ENCODE results near the gene MOCOS.
"Not testable (repeated sequence)": the region's sequence is repeated elsewhere in the genome, so short reads cannot be mapped to it uniquely, and the experiment has no call there.

Gene MOCOS

DNA sequence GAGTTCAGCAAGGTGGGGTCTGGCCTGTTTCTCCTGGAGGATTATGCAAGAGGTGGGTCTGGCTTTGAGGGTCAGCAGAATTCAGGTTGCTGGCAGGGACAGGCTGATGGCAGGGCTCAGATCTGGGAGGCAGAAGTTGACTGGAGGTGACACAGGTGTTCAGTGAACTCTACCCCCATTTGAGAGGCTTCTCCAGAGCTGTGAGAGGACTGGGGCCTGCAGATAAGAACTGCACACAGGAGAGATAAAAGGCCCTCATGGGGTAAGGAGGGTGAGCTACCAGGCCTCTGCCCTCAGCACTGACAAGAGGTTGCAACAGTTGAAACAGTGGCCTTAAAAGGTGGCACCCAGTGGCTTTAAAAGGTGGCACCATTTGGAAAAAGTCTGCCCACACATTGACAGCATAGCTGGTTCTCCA is 13.1 kb downstream of the MOCOS start:
- no peak for TF ChIP-seq ZFX (IDR thresholded peaks at IDR 0.05; ENCODE audit: borderline replicate concordance)
- TF ChIP-seq, protein P1, sequence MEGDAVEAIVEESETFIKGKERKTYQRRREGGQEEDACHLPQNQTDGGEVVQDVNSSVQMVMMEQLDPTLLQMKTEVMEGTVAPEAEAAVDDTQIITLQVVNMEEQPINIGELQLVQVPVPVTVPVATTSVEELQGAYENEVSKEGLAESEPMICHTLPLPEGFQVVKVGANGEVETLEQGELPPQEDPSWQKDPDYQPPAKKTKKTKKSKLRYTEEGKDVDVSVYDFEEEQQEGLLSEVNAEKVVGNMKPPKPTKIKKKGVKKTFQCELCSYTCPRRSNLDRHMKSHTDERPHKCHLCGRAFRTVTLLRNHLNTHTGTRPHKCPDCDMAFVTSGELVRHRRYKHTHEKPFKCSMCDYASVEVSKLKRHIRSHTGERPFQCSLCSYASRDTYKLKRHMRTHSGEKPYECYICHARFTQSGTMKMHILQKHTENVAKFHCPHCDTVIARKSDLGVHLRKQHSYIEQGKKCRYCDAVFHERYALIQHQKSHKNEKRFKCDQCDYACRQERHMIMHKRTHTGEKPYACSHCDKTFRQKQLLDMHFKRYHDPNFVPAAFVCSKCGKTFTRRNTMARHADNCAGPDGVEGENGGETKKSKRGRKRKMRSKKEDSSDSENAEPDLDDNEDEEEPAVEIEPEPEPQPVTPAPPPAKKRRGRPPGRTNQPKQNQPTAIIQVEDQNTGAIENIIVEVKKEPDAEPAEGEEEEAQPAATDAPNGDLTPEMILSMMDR (IDR thresholded peaks at IDR 0.05) = no peak
- H3K27ac ChIP-seq = no peak overlapping the region

DNA sequence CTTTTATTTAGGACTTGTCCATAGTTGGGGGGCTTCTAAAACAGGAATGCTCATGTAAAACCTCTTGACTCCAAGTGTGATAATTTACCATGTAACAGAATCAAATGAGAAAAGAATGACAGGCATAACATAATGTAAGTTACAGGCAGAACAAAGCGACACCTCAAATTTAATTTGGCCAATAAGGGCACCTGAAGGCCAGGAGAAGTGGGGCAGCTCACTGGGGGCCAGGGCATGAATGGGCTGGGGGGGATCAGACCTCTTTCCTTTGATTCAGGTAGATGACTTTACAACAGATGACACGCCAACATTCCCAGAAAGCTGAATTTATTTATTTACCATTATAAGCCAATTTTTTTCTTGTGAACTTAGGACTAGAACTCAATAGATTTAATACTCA is 14.5 kb downstream of the MOCOS start:
- H3K27ac ChIP-seq = no peak overlapping the region
- TF ChIP-seq ZFX (IDR thresholded peaks at IDR 0.05; ENCODE audit: borderline replicate concordance) = no peak
- TF ChIP-seq, protein P1 (IDR thresholded peaks at IDR 0.05) = no peak

DNA sequence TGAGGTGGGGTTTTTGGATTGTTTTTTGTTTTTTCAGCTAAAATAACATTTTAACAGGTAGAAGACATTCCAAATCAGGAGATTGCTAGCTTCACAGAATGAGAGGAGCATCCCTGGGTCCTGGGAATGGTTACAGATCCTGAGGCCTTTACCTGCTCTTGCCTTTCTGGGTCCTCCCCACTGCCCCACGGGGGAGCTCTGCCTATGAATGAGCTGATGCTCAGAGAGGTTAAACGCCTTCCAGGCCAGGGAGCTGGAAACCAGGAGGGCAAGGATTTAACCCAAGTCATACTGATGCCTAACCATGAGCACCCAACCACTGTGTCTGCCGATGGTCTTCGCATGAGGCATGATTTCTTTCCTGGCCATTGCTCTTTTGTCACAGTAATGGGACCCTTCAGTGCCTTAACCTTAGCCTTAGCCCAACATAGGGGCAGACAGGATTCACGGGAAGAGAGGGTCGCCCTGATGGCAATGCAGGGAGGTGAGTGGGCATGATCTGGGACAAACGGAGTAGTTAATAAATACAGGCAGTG is 16.1 kb downstream of the MOCOS start:
- H3K27ac ChIP-seq = no peak overlapping the region
- TF ChIP-seq, protein P1 (IDR thresholded peaks at IDR 0.05) = no peak
- no peak for TF ChIP-seq ZFX (IDR thresholded peaks at IDR 0.05; ENCODE audit: borderline replicate concordance)

DNA sequence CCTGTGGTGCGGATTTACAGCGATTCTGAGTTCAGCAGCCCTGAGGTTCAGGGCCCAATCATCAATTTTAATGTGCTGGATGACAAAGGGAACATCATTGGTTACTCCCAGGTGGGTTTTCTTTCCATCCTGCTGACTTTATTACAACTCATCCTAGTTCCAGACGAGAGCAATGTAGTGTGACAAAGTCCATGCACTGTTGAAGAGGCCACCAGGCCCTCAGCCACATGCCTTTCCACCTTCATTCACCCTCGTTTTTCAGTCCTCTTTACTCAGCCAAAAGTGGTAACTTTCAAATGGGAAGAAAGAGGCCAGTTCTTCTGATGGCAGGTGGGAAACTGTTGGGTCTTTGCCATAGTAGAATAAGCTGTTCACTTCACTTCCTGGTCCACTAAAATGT is 17.9 kb downstream of the MOCOS start:
- H3K27ac ChIP-seq = no peak overlapping the region
- TF ChIP-seq, protein P1 (IDR thresholded peaks at IDR 0.05) = no peak
- TF ChIP-seq ZFX (IDR thresholded peaks at IDR 0.05; ENCODE audit: borderline replicate concordance) = no peak

- TF ChIP-seq, protein P1 (IDR thresholded peaks at IDR 0.05) = no peak
- no peak for TF ChIP-seq ZFX (IDR thresholded peaks at IDR 0.05; ENCODE audit: borderline replicate concordance)
- no peak overlapping the region for H3K27ac ChIP-seq
Observed at GRCh38 chr18:36207303-36207702, 20.0 kb downstream of the MOCOS start.

- H3K27ac ChIP-seq = not testable (repeated sequence)
Observed at GRCh38 chr18:36207969-36208368, 20.7 kb downstream of the MOCOS start.

- no peak for TF ChIP-seq ZFX (IDR thresholded peaks at IDR 0.05; ENCODE audit: borderline replicate concordance)
- TF ChIP-seq, protein P1 (IDR thresholded peaks at IDR 0.05) = no peak
- H3K27ac ChIP-seq = no peak overlapping the region
Observed at GRCh38 chr18:36211612-36212065, 24.3 kb downstream of the MOCOS start.
